ENCODE measurements around the gene LOXL3. TPM values are rescaled to one million over a fixed set of nuclear protein-coding genes. Genes with fewer than 3 reads are reported as not detected.

The LOXL3 gene
- total RNA-seq, 1 experiment from 2014 or later, result 93.6 TPM

DNA sequence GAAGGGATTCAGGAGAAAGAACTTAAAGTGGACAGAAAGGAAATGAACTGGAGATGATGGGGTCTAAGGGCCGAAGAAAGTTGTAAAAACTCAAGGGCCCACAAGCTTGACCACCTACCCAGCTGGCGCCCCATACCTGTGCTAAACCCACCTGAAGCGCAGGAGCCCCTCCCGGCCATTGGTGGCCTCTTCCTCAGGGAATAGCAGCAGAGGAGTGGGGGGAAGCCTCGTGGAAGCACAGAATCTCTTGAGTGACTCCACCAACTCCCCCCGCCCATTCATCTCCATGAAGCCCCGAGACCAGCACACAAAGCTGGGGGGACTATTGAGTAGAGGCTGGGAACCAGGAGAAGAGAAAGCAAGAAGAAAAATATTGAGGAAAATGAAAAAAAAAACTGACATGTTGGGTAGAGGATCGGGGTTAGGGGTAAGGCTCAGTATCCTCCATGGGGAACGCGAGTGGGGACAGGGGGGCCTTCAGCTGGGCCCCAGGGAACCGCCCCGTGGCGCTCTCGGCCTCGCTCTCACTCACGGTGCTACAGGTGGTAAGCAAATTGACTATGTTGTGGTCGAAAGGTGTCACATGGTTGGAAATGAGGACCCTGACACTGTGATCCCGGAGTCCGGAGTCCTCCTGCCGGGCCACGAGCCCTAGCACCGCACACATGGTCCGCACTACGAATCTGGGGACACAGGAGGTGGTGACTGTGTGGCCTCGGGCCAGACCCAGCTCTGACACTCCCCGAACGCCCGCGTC is 25.0 kb downstream of the LOXL3 start:
- no peak for DNase-seq (ENCODE audit: low read depth)

DNA sequence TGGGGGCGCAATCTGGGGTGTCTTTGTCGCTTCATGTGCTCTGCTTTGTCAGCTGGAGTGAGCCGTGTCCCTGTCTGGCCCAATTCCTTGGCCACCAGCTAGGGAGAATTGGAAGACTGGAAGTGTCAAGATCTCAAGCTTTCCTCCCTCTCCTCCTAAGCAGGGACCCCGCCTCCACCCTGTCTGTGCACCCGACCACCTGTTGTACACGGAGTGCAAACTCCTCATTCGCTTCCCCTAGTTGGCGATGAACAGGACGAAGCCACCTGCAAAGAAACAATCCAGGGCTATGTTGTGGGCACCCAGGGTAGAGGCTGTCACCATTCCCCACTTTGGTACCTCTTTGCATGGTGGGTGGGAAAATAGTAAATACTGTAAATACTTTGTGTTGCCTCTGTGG is 26.0 kb downstream of the LOXL3 start:
- no peak for DNase-seq (ENCODE audit: low read depth)

DNA sequence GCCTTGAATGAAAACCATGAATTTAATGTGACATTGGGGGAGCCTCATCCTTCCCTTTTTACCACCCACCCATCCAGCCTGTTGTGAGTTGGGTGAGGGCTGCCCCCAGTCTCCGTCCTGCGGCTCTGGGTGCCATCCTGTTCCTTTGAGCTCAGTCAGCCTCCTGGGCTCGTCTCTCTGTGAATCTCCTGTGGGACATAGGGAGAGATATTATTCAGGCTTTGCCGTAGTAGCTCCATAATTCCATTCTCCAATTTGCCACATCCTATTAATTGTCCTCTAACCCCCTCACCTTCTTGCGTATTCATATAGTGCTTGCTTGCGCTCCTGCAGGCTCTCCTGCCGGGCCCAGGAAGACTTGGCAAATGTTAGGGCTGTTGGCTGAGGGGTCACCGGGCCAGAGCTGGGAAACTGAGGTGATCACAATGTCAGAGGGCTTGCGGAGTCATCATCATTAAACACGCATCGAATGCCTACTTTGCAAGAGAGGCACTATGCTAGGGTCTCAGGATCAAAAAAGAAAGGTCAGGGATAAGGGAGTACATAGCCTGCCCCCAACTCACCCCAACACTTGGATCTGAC is 27.0 kb downstream of the LOXL3 start:
- no peak for DNase-seq (ENCODE audit: low read depth)

GRCh38 chr2:74525717-74526648 is 27.8 kb downstream of the LOXL3 start, which contains the start of gene DQX1:
Gene DQX1 (minus strand): TSS chr2:74526231. CDS start chr2:74525729, 502 bp downstream.
- peak; percentile 43 for DNase-seq (ENCODE audit: low read depth)

DNA sequence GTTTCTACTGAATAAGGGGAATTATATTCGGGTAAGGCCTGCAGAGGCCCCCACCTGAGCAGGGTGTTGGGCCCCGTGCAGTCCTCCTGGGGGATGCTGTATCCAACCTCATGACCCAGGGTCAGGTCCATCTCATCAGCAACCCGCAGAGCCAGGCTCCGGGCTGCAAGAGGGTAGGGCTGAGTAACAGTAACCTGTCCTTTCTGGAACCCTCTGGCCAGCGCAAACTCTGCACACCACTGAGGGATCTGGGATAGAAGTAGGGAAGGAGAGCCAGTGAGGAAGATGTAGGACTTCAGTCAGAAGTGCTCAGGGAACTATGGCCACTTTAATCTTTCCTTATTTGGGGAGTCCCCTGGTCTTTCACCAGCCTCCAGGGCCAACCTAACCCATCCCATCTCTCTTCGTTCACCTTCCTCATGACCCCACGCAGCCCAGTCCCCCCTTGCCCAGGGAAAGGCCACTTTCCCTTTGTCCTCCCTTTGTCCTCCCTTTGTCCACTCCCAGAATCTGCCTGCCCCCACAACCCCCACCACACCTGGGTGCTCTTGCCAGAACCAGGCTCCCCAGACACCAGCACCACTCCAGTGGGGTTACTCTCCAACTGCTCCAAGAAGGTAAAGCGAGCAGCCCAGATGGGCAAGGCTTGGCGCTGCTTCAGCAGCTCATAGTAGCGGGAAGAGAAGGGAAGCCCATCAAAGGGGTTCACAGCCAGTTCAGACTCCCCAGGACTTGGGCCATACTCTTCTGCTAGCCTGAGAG is 28.6 kb downstream of the LOXL3 start:
- DNase-seq (ENCODE audit: low read depth), result no peak

- DNase-seq (ENCODE audit: low read depth), result no peak
These were observed 29.7 kb downstream of the LOXL3 start for GRCh38 chr2:74524005-74524404.

- DNase-seq (ENCODE audit: low read depth), result no peak
These were observed 31.2 kb downstream of the LOXL3 start for GRCh38 chr2:74522516-74522915.

DNA sequence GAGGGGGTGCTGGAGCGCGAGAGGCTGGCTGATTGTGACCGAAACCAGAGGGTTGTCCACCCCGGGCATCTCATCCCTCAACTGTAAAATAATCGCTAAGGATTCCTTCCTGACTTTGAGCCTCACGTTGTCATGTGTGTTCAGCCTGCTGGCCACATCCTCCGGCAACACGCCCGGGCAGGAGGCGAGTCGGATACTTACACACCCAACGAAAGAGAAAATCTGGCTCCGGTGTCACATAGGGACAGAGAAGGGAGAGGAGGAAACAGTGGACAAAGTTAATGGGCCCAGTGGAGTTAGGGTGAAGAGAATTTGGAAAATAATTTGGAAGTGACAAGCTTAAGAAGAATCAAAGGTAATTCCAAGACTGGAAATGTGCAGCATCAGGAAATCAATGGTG is 37.1 kb downstream of the LOXL3 start:
- no peak for DNase-seq (ENCODE audit: low read depth)

DNA sequence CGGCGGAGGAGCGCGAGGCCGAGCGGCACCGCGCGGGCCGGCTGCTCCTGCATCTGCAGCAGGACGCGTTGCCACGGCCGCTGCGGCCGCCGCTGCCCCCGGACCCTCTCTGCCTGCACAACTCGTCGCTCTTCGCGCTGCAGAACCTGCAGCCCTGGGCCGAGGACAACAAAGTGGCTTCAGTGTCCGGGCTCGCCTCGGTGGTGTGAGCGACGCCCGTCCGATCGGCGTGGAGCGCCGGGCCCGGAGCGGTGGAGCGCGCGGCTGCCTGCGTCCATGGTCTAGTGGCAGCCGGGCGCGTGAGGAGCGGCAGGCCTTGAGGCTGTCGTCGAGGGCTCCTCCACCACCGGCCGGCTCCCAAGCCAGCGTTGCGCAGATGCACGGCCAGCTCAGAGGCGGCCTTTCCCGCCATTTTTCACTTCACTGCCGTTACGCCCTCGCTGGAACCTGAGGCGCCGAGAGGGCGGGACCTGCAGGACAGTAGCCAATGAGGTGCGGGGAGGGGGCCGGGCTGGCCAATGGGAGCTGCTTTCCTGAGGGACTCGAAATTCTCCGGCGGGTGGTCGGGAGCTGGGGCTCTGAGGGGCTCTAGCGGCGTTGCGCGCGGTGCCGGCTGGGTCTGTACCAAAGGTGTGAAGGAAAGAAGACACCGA is 37.6 kb downstream of the LOXL3 start:
- DNase-seq (ENCODE audit: low read depth), result no peak

- DNase-seq (ENCODE audit: low read depth), result no peak
These were observed 38.3 kb downstream of the LOXL3 start for GRCh38 chr2:74515271-74515980.

GRCh38 chr2:74514368-74515270 is 39.1 kb downstream of the LOXL3 start, which contains the start of gene TLX2:
Gene TLX2 (plus strand): TSS chr2:74514450. CDS start chr2:74514807, 357 bp downstream.
- peak; percentile 65 for DNase-seq (ENCODE audit: low read depth)

DNA sequence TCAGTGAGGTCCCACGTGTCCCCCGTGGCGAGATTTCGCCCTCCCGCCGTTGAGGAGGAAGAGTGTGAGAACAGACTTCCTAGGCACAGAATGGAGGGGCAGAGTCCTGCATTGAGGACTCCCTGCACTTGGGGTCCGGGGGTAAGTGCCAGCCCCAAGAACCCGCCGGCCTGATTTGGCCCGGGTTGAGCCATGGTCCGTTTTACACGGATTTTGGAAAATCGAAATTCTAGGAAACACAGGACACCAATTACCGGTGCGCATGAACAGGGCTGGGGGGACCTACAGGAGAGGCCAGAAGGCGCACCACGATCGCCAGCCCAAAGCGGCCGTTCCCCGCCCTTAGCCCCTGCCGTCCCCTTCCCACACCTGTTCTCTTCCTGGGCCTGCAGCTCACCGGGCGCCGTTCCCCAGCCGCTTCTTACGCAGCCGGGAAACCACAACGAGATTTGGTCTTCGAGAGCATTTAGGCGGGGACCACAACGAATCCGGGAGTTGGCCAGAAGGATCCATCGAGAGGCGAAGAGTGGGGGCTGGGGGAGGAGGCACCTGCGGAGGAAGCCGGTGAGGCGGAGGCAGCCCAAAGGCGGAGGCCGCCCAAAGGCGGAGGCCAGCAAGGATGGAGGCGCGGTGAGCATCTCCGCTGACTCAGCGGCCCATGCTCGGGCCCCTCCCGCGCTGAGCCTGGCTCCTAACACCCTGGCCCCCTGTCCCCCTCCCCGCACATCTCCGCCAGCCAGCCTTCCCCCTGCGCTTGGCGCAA is 40.0 kb downstream of the LOXL3 start:
- DNase-seq (ENCODE audit: low read depth), result no peak

DNA sequence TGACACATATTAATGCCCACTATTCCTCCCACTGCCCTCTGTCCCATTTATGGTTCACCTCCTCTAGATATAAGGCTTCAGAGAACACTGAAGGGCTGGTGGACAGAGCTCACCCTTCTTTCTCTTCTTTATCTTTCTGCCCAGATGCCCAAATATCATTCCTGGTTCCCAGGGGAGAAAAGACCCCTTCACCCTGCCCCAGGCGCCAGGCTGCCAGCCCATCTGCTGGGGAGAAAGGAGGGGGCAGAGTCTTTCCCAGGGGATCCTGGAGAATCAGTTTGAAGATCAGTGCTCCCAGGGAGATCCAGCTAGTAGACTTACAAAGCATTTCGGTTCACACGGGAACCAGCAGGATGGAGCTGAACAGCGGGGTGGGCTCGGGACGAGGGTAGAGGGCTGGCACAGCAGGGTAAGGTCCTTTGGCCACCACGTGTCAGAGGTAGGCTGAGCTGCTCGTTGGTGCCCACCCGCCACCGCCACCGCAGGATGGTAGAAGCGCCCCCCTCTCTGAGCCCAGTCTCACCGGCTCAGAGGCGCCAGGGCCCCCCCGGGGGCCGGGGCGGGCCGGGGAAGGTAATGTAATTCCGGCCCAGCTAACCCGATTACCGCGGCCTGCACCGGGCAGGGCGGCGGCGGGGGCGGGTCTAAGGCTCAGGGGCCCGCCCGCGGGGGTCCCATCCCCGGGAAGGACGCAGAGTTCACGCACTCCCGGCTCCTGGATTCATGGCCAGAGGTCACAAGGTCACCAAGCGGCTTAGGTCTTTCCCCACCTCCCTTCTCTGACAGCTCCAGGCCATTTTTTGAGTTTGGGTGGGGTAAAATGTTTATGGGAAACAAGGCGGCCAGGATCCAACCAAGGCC is 40.8 kb downstream of the LOXL3 start:
- no peak for DNase-seq (ENCODE audit: low read depth)

DNA sequence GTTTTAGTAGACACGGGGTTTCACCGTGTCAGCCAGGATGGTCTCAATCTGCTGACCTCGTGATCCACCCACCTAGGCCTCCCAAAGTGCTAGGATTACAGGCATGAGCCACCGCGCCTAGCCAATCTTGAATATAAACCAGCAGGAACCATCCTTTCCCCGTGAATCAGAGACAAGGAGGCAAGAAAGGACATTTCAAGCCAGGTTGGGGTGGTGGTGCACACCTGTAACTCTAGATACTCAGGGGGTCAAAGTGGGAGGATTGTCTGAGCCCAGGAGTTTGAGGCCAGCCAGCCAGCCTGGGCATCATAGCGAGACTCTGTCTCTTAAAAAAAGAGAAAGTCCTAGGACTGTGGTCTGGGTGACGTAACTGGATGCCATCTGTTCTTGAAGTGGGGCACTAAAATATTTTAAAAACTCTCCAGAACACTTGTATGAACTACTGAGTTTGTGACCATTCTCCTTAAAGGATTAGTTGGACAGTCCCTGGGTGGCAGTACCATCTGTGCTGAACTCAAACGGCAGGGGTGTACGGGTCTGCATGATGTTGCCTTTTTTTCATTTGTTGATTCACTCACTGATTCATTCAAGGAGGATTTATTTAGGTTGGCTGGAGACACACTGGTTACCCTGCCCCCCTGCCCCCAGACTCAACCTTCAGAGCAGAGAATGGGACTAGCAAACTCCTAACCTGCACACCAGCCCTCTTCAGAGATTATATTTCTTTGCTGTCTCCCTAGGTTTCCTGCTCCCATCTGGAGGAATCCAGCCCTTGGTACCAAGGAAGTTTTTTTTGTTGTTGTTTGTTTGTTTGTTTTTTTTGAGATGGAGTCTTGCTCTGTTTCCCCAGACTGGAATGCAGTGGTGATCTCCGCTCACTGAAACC is 42.4 kb downstream of the LOXL3 start:
- DNase-seq (ENCODE audit: low read depth), result no peak

- no peak for DNase-seq (ENCODE audit: low read depth)
These were observed 43.5 kb downstream of the LOXL3 start for GRCh38 chr2:74510272-74510671.

GRCh38 chr2:74507926-74508520 is 45.7 kb downstream of the LOXL3 start:
- peak; percentile 80 for DNase-seq (ENCODE audit: low read depth)
